Smooth muscle cell (in vitro differentiated cells): ENCODE results near the gene SH3PXD2B. TPM values are rescaled to one million over a fixed set of nuclear protein-coding genes. Genes with fewer than 3 reads are reported as not detected.

ENCODE experiments used
- polyA plus RNA-seq: library from polyadenylated mRNA; unstranded; fragments of >200 nt; fragmentation: Nextera tagmentation; extraction: Ambion mirVana; gene quantifications from 2 replicates; pipeline ENCODE4 v1.2.1, GENCODE V29; 2016
- total RNA-seq: library from RNA; depleted of rRNA; stranded (reverse); fragments of >200 nt; gene quantifications from 2 replicates; pipeline ENCODE4 v1.2.3, GENCODE V29; 2014

Gene SH3PXD2B
- total and polyA plus RNA-seq, 2 experiments from 2014 or later = 36.5 to 39.4 TPM

Other genes starting within 250 kb of the SH3PXD2B start
- gene UBTD2, start 170.8 kb downstream of the SH3PXD2B start, total RNA-seq = 38.2 and 44.0 TPM in 2 replicates
- 20.8 and 23.6 TPM in 2 replicates for gene UBTD2, start 170.8 kb downstream of the SH3PXD2B start, polyA plus RNA-seq
- gene NEURL1B, start 186.7 kb upstream of the SH3PXD2B start, total RNA-seq = 10.0 and 17.7 TPM in 2 replicates
- gene NEURL1B, start 186.7 kb upstream of the SH3PXD2B start, polyA plus RNA-seq = 3.1 and 3.7 TPM in 2 replicates